RCC 7860 (cell line): ENCODE data around the gene NADK.
"Not testable (repeated sequence)": the region's sequence is repeated elsewhere in the genome, so short reads cannot be mapped to it uniquely, and the experiment has no call there.

Experiments
- DNase-seq: peaks from one replicate; pipeline ENCODE4 v3.0.0-alpha.2; 2015; ENCODE audit warnings: low spot score
- FAIRE-seq: peaks from 2 replicates; lab custom pipeline; 2012; peaks lifted over from hg19 to GRCh38; lab: Jason Lieb, UNC

NADK gene

GRCh38 chr1:1752190-1752589 lies 26.1 kb downstream of the NADK start:
- DNase-seq (no peak), FAIRE-seq (no peak)

GRCh38 chr1:1749941-1750340 lies 28.3 kb downstream of the NADK start:
- not testable (repeated sequence) for FAIRE-seq, DNase-seq

GRCh38 chr1:1748686-1749321 lies 29.5 kb downstream of the NADK start:
- no peak for DNase-seq
- FAIRE-seq = no peak

DNA sequence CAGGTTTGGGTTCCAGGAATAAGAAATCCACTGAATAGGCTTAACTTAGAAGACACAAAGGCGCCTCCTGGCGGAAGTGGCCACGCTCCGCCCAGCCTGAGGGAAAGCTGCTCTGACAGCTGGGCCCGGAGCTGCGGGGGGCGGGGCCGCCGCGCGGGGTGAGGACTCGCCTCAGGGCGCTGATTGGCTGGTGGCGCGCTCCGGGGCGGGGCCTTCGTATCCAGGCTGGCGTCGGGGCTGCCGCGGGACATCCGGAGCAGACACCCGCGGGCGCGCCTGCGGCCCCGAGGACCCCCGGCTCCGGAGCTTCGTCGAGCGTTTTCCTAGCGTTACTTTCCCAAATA lies 31.7 kb downstream of the NADK start:
- not testable (repeated sequence) for FAIRE-seq, DNase-seq

DNA sequence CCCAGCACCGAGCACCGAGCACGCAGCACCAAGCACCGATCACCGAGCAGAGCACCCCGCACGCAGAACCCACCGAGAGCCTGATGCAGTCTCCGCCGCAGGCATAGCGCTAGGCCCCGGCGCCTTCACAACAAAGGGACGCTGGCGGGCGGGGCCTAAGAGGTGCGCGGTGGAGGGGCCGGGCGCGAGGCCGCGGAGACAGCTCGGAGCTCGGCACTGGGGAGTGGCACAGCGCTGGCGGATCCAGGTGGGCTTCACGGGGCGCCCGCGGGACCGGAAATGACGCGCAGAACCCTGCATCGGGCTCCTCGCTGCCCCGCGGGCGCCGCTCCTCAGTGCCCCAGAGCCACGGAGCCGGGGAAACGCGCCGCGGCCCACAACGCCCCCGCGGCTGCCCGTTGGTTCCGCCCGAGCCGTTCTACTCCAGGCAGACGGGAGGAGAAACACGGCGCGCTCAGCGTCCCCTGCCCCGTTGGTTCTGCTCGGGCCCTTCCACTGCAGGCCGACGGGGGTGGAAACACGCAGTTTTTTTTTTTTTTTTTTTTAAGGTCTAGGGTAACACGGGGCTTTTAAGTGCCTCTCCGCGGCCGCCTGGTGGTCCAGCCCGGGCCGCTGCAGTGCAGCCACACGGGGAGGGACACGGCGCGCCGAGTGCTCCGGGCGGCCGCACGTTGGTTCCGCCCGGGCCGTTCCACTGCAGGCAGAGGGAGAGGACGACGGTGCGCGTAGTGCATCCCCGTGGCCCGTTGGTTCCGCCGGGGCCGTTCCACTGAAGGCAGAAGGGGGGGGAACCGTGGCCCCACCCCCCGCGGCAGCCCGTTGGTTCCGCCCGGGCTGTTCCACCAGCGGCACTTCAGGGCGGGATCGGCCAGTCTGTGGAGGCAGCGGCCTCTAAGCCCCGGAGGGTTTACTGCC lies 32.4 kb downstream of the NADK start:
- DNase-seq (peak; percentile 16), FAIRE-seq (peak; percentile 38)

DNA sequence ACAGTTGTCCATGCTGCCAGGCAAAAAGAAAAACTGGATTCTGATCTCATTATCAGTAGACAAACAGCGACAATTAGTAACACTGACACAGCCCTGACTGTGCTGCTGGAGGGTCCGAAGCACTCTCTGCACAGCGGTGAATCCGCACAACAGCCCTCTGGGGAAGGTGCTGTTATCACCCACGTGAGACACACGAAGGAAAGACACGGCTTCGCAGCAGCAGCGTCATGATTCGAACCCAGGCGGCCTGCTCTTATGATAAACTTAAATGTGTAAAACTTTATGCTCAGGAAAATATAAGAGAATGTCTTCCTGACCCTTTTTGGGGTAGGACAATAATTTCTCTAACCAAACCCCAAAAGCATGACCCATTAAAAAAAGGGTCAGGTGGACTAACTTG lies 35.7 kb downstream of the NADK start:
- FAIRE-seq, DNase-seq: not testable (repeated sequence)

- DNase-seq, FAIRE-seq: not testable (repeated sequence)
Measured at GRCh38 chr1:1741013-1741412, 37.3 kb downstream of the NADK start.

- FAIRE-seq, DNase-seq: not testable (repeated sequence)
Measured at GRCh38 chr1:1738799-1739337, 39.4 kb downstream of the NADK start.

- not testable (repeated sequence) for DNase-seq, FAIRE-seq
Measured at GRCh38 chr1:1737675-1738590, 40.3 kb downstream of the NADK start.

- DNase-seq = no peak
- no peak for FAIRE-seq
Measured at GRCh38 chr1:1732381-1732780, 45.9 kb downstream of the NADK start.

GRCh38 chr1:1730870-1731269 lies 47.4 kb downstream of the NADK start:
- FAIRE-seq (no peak), DNase-seq (no peak)

DNA sequence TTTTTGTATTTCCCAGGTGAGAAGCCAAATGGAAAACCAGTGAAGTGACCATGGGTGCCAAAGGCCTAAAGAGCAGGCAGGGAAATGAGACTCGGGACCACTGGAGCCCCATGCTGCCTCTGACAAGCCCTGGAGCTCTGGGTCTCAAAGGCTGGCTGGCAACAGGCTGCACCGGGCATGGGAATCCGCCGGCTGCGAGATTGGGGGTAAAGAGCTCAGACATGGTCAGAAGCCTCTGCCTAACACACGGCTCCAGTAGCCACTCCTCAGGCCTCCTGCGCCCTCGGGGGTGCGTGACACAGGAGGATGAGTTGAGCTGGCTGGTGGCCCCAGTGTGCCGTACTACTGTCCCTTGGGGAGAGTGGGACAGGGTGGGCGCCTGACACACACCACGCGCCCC lies 48.0 kb downstream of the NADK start:
- FAIRE-seq, DNase-seq: not testable (repeated sequence)

GRCh38 chr1:1729116-1729816 lies 49.0 kb downstream of the NADK start:
- not testable (repeated sequence) for DNase-seq, FAIRE-seq

DNA sequence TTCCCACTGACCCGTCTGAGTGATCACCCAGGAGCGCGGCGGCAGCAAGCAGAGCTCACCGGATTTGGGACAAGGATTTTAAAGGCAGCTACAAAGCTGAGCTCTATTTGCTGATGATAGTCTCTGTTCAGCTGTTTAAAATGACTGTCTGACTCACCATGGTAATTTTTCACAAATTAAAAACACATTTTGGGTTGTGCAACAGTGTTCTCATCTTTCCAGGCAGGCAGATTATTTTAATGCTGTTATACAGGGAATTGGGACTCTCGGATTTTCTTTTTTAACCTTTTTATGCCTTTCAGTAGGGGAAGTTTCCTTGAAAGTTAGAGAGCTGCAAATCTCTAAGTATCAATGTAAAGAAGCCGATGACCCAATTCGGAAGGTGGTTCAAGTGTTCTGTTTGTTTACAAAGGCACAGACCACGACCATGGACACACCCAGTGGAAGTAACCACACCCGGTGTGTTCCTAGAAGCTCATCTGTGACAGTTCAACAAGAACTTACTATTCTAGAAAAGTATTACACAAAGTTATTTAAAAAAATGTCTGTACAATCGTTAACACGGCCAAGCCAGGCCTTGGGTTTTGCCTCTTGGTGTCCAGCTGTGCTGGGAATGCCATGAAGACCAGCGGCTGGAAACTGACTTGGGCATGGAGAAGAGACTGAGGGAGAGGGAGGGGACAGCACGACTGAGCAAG lies 49.8 kb downstream of the NADK start:
- FAIRE-seq, DNase-seq: not testable (repeated sequence)

DNA sequence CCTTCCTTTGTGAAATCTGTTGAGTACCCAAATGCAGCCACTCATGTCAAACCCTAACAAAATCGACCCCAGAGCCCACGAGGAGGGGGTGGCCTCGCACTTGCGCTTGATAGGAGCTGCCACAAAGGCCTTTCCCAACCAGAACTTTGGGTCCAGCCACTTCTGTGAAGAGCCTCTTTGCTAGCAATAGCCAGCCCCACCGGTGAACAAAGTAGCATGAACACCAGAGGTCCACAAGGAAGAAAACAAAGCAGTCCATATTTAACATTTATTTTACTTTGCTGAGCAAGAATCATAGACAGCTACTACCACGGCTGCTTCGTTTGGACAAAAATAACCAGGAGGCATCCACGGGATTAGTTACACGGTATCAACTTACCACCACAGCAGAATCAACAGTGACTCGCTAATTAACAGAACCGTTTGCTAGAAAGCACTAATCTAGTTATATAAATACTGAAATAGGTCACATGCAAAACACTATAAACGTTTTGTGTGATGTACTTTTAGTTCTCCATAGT lies 51.1 kb downstream of the NADK start:
- FAIRE-seq, DNase-seq: not testable (repeated sequence)

GRCh38 chr1:1726088-1726487 lies 52.2 kb downstream of the NADK start:
- not testable (repeated sequence) for DNase-seq

GRCh38 chr1:1724035-1724864 lies 54.0 kb downstream of the NADK start, which contains the start of gene CDK11A:
CDK11A (minus strand) TSS chr1:1724357; CDS start chr1:1722818, 1,539 bp downstream.
- DNase-seq (peak; percentile 97), FAIRE-seq (peak; percentile 83)

More at GRCh38 chr1:1726088-1726487, 52.2 kb downstream of the NADK start:
- not testable (repeated sequence) for FAIRE-seq

DNA sequence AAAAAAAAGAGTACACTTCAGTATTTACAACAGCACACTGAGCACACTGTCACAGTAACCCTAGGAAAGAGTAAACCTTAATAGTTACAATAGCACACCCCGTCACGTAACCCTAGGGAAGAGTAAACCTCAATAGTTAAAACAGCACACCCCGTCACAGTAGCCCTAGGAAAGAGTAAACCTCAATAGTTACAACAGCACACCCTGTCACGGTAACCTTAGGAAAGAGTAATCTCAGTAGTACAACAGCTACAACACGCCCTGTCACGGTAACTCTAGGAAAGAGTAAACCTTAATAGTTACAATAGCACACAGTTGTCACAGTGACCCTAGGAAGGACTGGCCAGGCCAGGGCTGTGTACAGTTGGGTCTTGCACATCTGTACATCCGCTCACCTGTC lies 57.1 kb downstream of the NADK start:
- FAIRE-seq = no peak

More for the DNA sequence above, 57.1 kb downstream of the NADK start:
- DNase-seq = no peak
